A549 (cell line): Measurements from ENCODE around the gene MYLK4. TPM values are rescaled to one million over a fixed set of nuclear protein-coding genes. Genes with fewer than 3 reads are reported as not detected.

Experiments
- ATAC-seq, 2 experiments: fragments of 200-7000 bp in 1 of 2; fragments of >200 bp in 1 of 2; cut with Nextera tagmentation in 1 of 2; cut with Tn5 transposase in 1 of 2; 3 replicates each; pipeline versions ENCODE4 v1.8.0 to v1.9.1; 2018 to 2020; ENCODE audit warnings: mild to moderate bottlenecking in 1 of 2, moderate library complexity in 1 of 2
- CTCF ChIA-PET: fragments of 300-600 bp; sonication (Branson Sonifier 250); formaldehyde crosslinking; extraction: SDS; loops from one replicate; lab custom pipeline; 2021; ENCODE audit warnings: antibody characterized with exemption, inconsistent platforms; lab: Yijun Ruan, JAX
- POLR2A ChIA-PET: fragments of 350-600 bp; formaldehyde crosslinking; extraction: SDS; loops from one replicate; lab custom pipeline; 2021; ENCODE audit warnings: antibody characterized with exemption, inconsistent platforms; lab: Yijun Ruan, JAX
- DNase-seq, 2 experiments: peaks; one replicate each; pipeline versions ENCODE4 v3.0.0 to v3.0.0-alpha.2; 2011 to 2016; ENCODE audit warnings: low read depth in 1 of 2, low spot score in 1 of 2
- FAIRE-seq: peaks from 2 replicates; lab custom pipeline; 2011; peaks lifted over from hg19 to GRCh38; lab: Jason Lieb, UNC
- H3K27ac ChIP-seq, 2 experiments: fragments of >200 bp; sonication (Bioruptor Twin); formaldehyde crosslinking; 3 replicates each; pipeline ENCODE4 v1.5.1; 2016 to 2017
- H3K4me1 ChIP-seq: fragments of >200 bp; sonication (Bioruptor Twin); formaldehyde crosslinking; 3 replicates; pipeline ENCODE4 v1.6.1; 2016
- H3K4me2 ChIP-seq: fragments of >200 bp; sonication (Bioruptor Twin); formaldehyde crosslinking; 3 replicates; pipeline ENCODE4 v1.6.1; 2016
- H3K4me3 ChIP-seq: fragments of >200 bp; sonication (Bioruptor Twin); formaldehyde crosslinking; 3 replicates; pipeline ENCODE4 v1.5.1; 2016
- H3K9me3 ChIP-seq: fragments of >200 bp; sonication (Bioruptor Twin); formaldehyde crosslinking; 3 replicates; pipeline ENCODE4 v1.6.1; 2016
- BCL3 ChIP-seq: fragments of >200 bp; sonication (Bioruptor Twin); formaldehyde crosslinking; IDR thresholded peaks from 3 replicates; pipeline ENCODE4 v1.6.1; 2016
- BHLHE40 ChIP-seq: IDR thresholded peaks from 2 replicates; pipeline ENCODE4 v1.6.1; 2012; ENCODE audit warnings: low read depth, low read length, inconsistent platforms
- CBX8 ChIP-seq: fragments of 200-600 bp; sonication (generic); IDR thresholded peaks from 2 replicates; pipeline ENCODE4 v1.6.1; 2016
- CEBPB ChIP-seq, 2 experiments: fragments of >200 bp in 1 of 2; sonication (Bioruptor Twin) in 1 of 2; formaldehyde crosslinking in 1 of 2; IDR thresholded peaks; 2 replicates each; pipeline ENCODE4 v1.6.1; 2012 to 2016
- CHD2 ChIP-seq: fragments of 150-350 bp; IDR thresholded peaks from 2 replicates; pipeline ENCODE4 v1.6.1; 2014; ENCODE audit warnings: low read length; ENCODE audit not compliant: partially characterized antibody
- FOSB ChIP-seq: fragments of 250-450 bp; sonication (Bioruptor Pico); IDR thresholded peaks from 2 replicates; pipeline ENCODE4 v1.5.0; 2020; ENCODE audit warnings: mild to moderate bottlenecking, moderate library complexity
- HOXA7 ChIP-seq: fragments of 250-450 bp; sonication (Bioruptor Pico); IDR thresholded peaks from 2 replicates; pipeline ENCODE4 v1.5.0; 2020; ENCODE audit warnings: mild to moderate bottlenecking, moderate library complexity
- JUN ChIP-seq, 2 experiments: fragments of >200 bp; sonication (Bioruptor Twin); formaldehyde crosslinking; IDR thresholded peaks; 2 replicates in 1 of 2; 3 replicates in 1 of 2; pipeline ENCODE4 v1.6.1; 2016 to 2017
- KDM5A ChIP-seq: fragments of 200-600 bp; sonication (generic); IDR thresholded peaks from 2 replicates; pipeline ENCODE4 v1.6.1; 2016; ENCODE audit warnings: antibody characterized with exemption, mild to moderate bottlenecking
- NR3C1 ChIP-seq: fragments of >200 bp; sonication (Bioruptor Twin); formaldehyde crosslinking; IDR thresholded peaks from 3 replicates; pipeline ENCODE4 v1.6.1; 2017
- RARB ChIP-seq: fragments of 250-450 bp; sonication (Bioruptor Pico); IDR thresholded peaks from 2 replicates; pipeline ENCODE4 v1.8.0; 2021; ENCODE audit warnings: mild to moderate bottlenecking, moderate library complexity
- RNF2 ChIP-seq: fragments of 200-600 bp; sonication (generic); IDR thresholded peaks from 2 replicates; pipeline ENCODE4 v1.6.1; 2016; ENCODE audit warnings: low read depth, mild to moderate bottlenecking, antibody characterized with exemption, moderate library complexity, borderline replicate concordance
- TFCP2L1 ChIP-seq: fragments of 250-450 bp; sonication (Bioruptor Pico); IDR thresholded peaks from 2 replicates; pipeline ENCODE4 v1.5.0; 2021; ENCODE audit warnings: mild to moderate bottlenecking
- ZSCAN20 ChIP-seq: fragments of 250-450 bp; sonication (Bioruptor Pico); IDR thresholded peaks from 2 replicates; pipeline ENCODE4 v1.8.0; 2022; ENCODE audit warnings: mild to moderate bottlenecking, moderate library complexity
- WGBS: methylation state at CpG from one replicate; pipeline ENCODE4 v1.1.6; 2017; ENCODE audit errors: missing lambda C conversion rate; 5-methylcytosine and 5-hydroxymethylcytosine counted together
- polyA plus RNA-seq, 4 experiments: library from polyadenylated mRNA; depleted of rRNA in 3 of 4; stranded (reverse); fragments of >200 nt; fragmentation: RNase III in 1 of 4; extraction: RNeasy Plus Mini Kit Qiagen cat#74134 plus additional on column Dnase treatment in 1 of 4; gene quantifications; 2 replicates in 3 of 4; 3 replicates in 1 of 4; pipeline ENCODE4 v1.2.3, GENCODE V29; 2011 to 2017
- TF ChIP-seq, protein P1 (sequence below): IDR thresholded peaks from 2 replicates; pipeline ENCODE4 v1.6.1; 2012; ENCODE audit warnings: low read depth, borderline replicate concordance
- TF ChIP-seq, protein P2 (sequence below): IDR thresholded peaks from 2 replicates; pipeline ENCODE4 v1.6.1; 2012

Gene MYLK4
- polyA plus RNA-seq, 2 of the 4 experiments (the other 2 are of a cell fraction): 0.14 to 0.21 TPM

DNA sequence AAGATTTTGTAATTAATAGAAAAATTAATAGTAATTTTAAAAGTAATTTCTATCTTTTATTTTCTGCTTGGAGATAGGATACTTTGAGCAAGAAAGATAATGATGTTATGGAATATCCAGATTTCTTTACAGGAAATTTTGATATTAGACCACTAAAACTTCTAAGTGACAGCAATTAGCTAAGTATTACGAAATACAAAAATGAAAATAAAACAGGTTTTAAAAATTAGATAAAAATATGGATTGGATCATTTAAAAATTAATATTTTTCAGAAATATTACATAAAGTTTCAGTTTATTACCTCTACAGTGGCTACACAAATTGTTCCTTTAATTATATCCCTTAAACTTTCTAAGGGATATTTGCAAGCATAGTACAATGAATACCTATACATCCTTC, 4.2 kb upstream of the MYLK4 start:
- FAIRE-seq: no peak
- no peak for ATAC-seq
- peaks cover 6% of the 10 kb centered on the region; the same call in 1 of the 3 replicates for H3K4me1 ChIP-seq
- POLR2A ChIA-PET: no interaction called here
- CTCF ChIA-PET: interaction anchor here (1.4 kb wide), 1 partner anchor 15 kb away, joined by 4 read pairs; no protein-coding TSS in a partner anchor
- H3K9me3 ChIP-seq: no peaks in the 10 kb centered on the region
- H3K27ac ChIP-seq: no peak overlapping the region
- WGBS: 38% methylated on average over 1 of the region's 1 CpG
- no peak for DNase-seq
- TF ChIP-seq BHLHE40 (no peak), RNF2 (no peak), NR3C1 (no peak), BCL3 (no peak)
- H3K4me2 ChIP-seq: no peak overlapping the region
- H3K4me3 ChIP-seq: no peak overlapping the region

DNA sequence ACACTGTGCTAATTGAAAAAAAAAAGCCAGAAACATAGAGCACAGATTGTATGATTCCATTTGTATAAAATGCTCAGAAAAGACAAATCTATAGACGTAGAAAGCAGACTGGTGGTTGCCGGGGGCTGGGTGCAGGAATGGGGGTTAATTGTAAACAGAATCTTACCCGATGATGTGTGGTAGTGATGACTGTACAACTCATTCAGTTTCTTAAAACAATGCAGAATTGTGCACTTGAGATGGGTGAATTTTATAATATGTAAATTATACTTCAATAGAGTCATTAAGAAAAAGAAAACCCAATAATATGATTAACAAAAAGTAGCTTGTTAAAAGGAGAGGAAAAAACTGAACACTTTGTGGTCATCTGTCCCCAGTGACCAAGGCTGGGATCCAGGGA, 3.7 kb upstream of the MYLK4 start:
- peaks cover 6% of the 10 kb centered on the region; the same call in 1 of the 3 replicates for H3K4me1 ChIP-seq

DNA sequence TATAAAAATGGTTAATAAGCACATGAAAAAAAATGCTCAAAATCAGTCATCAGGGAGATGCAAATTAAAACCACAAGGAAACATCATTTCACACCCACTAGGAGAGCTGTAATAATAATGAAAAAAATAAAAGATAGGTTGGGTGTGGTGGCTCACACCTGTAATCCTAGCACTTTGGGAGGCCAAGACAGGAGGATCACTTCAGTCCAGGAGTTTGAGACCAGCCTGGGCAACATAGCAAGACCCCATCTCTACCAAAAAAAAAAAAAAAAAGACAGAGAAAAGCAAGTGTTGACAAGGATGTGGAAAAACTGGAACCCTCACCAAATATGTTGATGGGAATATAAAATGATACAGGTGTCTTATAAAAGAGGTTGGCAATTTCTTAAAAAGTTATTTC, 3.0 kb upstream of the MYLK4 start:
- ATAC-seq: no peak
- TF ChIP-seq CEBPB (IDR thresholded peaks at IDR 0.05) (no peak), ZSCAN20 (no peak), JUN (IDR thresholded peaks at IDR 0.05) (no peak), KDM5A (no peak), CHD2 (no peak), FOSB (CRISPR knock-in tag) (no peak), TFCP2L1 (CRISPR knock-in tag) (no peak), HOXA7 (CRISPR knock-in tag) (no peak)
- TF ChIP-seq, protein P1, sequence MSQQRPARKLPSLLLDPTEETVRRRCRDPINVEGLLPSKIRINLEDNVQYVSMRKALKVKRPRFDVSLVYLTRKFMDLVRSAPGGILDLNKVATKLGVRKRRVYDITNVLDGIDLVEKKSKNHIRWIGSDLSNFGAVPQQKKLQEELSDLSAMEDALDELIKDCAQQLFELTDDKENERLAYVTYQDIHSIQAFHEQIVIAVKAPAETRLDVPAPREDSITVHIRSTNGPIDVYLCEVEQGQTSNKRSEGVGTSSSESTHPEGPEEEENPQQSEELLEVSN: no peak
- TF ChIP-seq, all 56 proteins: peak for 0
- ChIA-PET POLR2A (no interaction called here), CTCF (interaction anchor here (1.1 to 1.6 kb wide), 4 partner anchors 10 to 1157 kb away, joined by 4 to 9 read pairs (median 5); no protein-coding TSS in a partner anchor)
- no peak for FAIRE-seq
- Histone ChIP-seq H3K4me2 (no peak overlapping the region), H3K9me3 (no peaks in the 10 kb centered on the region), H3K27ac (no peak overlapping the region), H3K4me1 (peaks cover 6% of the 10 kb centered on the region; the same call in 1 of the 3 replicates), H3K4me3 (no peak overlapping the region)
- no peak for DNase-seq

More for the DNA sequence above, 3.7 kb upstream of the MYLK4 start:
- CTCF ChIA-PET: interaction anchor here (1.4 kb wide), 1 partner anchor 15 kb away, joined by 4 read pairs; no protein-coding TSS in a partner anchor
- POLR2A ChIA-PET: no interaction called here
- H3K9me3 ChIP-seq: no peaks in the 10 kb centered on the region
- 88% methylated on average over 2 of the region's 3 CpGs for WGBS
- no peak overlapping the region for H3K4me2 ChIP-seq
- no peak overlapping the region for H3K27ac ChIP-seq
- H3K4me3 ChIP-seq: no peak overlapping the region
- DNase-seq (no peak), FAIRE-seq (no peak), ATAC-seq (no peak)
- TF ChIP-seq KDM5A (no peak), CEBPB (IDR thresholded peaks at IDR 0.05) (no peak)

DNA sequence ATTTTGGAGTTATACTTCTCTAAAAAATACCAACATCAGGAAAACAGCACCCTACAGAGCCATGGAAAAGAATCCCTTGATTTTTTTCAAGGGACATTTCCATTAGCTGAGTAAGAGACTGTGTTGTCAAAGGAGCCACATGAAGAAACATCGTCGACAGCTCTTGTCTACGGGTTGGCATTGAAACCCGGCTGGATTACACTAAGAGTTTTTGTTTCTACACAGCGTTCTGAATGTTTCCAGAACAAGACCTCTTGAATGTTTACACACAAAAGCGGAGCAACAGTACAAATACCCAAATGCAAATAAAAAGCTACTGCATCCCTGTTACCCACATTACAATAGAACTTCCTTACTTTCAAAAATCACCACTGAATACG, 2.4 kb upstream of the MYLK4 start:
- no peak for DNase-seq
- 60% methylated on average over 7 of the region's 7 CpGs for WGBS
- H3K4me3 ChIP-seq: no peak overlapping the region
- ATAC-seq: no peak
- ChIA-PET CTCF (interaction anchor here (1.1 to 1.6 kb wide), 4 partner anchors 10 to 1156 kb away, joined by 4 to 9 read pairs (median 5); no protein-coding TSS in a partner anchor), POLR2A (no interaction called here)
- peaks cover 6% of the 10 kb centered on the region; the same call in 1 of the 3 replicates for H3K4me1 ChIP-seq
- TF ChIP-seq NR3C1 (no peak), RARB (CRISPR knock-in tag) (no peak), JUN (IDR thresholded peaks at IDR 0.05) (no peak), CBX8 (no peak)
- TF ChIP-seq, protein P2, sequence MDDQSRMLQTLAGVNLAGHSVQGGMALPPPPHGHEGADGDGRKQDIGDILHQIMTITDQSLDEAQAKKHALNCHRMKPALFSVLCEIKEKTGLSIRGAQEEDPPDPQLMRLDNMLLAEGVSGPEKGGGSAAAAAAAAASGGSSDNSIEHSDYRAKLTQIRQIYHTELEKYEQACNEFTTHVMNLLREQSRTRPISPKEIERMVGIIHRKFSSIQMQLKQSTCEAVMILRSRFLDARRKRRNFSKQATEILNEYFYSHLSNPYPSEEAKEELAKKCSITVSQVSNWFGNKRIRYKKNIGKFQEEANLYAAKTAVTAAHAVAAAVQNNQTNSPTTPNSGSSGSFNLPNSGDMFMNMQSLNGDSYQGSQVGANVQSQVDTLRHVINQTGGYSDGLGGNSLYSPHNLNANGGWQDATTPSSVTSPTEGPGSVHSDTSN: no peak
- no peak overlapping the region for H3K4me2 ChIP-seq
- FAIRE-seq: no peak
- H3K9me3 ChIP-seq: no peaks in the 10 kb centered on the region
- no peak overlapping the region for H3K27ac ChIP-seq
